H9 (cell line): ENCODE results near the gene ZCCHC13. TPM values are rescaled to one million over a fixed set of nuclear protein-coding genes. Genes with fewer than 3 reads are reported as not detected.

Source experiments
- DNase-seq: peaks from one replicate; pipeline ENCODE4 v3.0.0-alpha.2; 2017
- H2AFZ ChIP-seq: one replicate; pipeline ENCODE4 v1.6.1; 2013; ENCODE audit warnings: mild to moderate bottlenecking, low read length, control low read depth, moderate library complexity
- H2AK5ac ChIP-seq: 2 replicates; pipeline ENCODE4 v1.6.1; 2013; ENCODE audit warnings: low read length, control low read depth, mixed read lengths; ENCODE audit not compliant: insufficient read length
- H2BK120ac ChIP-seq: one replicate; pipeline ENCODE4 v1.6.1; 2013; ENCODE audit warnings: low read depth, mild to moderate bottlenecking, low read length, control low read depth, inconsistent platforms; ENCODE audit not compliant: poor library complexity, severe bottlenecking
- H2BK12ac ChIP-seq: 2 replicates; pipeline ENCODE4 v1.6.1; 2013; ENCODE audit warnings: low read length, control low read depth, mixed read lengths, low read depth; ENCODE audit not compliant: insufficient read length
- H2BK15ac ChIP-seq: 2 replicates; pipeline ENCODE4 v1.6.1; 2013; ENCODE audit warnings: low read depth, low read length, control low read depth
- H2BK20ac ChIP-seq: one replicate; pipeline ENCODE4 v1.6.1; 2013; ENCODE audit warnings: low read depth, mild to moderate bottlenecking, low read length, control low read depth, inconsistent platforms; ENCODE audit not compliant: poor library complexity, severe bottlenecking
- H2BK5ac ChIP-seq: 2 replicates; pipeline ENCODE4 v1.6.1; 2013; ENCODE audit warnings: low read length, control low read depth, mixed read lengths; ENCODE audit not compliant: insufficient read length
- H3K14ac ChIP-seq: 2 replicates; pipeline ENCODE4 v1.6.1; 2013; ENCODE audit warnings: low read length, control low read depth; ENCODE audit not compliant: insufficient read depth
- H3K18ac ChIP-seq: 2 replicates; pipeline ENCODE4 v1.6.1; 2013; ENCODE audit warnings: low read depth, mild to moderate bottlenecking, mixed read lengths, low read length, control low read depth; ENCODE audit not compliant: insufficient read length
- H3K23ac ChIP-seq: 2 replicates; pipeline ENCODE4 v1.6.1; 2013; ENCODE audit warnings: low read length, control low read depth, mixed read lengths, low read depth; ENCODE audit not compliant: insufficient read length
- H3K23me2 ChIP-seq: 2 replicates; pipeline ENCODE4 v1.6.1; 2013; ENCODE audit warnings: low read depth, mild to moderate bottlenecking, mixed read lengths, low read length, control low read depth; ENCODE audit not compliant: insufficient read length, poor library complexity, severe bottlenecking
- H3K27ac ChIP-seq: 2 replicates; pipeline ENCODE4 v1.5.1; 2013; ENCODE audit warnings: low read length, control low read depth, mixed read lengths, low read depth; ENCODE audit not compliant: insufficient read length
- H3K27me3 ChIP-seq: 2 replicates; pipeline ENCODE4 v1.6.1; 2013; ENCODE audit warnings: low read length, control low read depth, inconsistent platforms; ENCODE audit not compliant: insufficient read depth
- H3K4ac ChIP-seq: 2 replicates; pipeline ENCODE4 v1.6.1; 2013; ENCODE audit warnings: low read depth, mild to moderate bottlenecking, control low read depth, inconsistent platforms, low read length, moderate library complexity
- H3K4me1 ChIP-seq: 2 replicates; pipeline ENCODE4 v1.6.1; 2013; ENCODE audit warnings: low read length, control low read depth, inconsistent platforms; ENCODE audit not compliant: insufficient read depth
- H3K4me2 ChIP-seq: 2 replicates; pipeline ENCODE4 v1.6.1; 2013; ENCODE audit warnings: low read length, control low read depth, mixed read lengths; ENCODE audit not compliant: insufficient read length, insufficient read depth
- H3K56ac ChIP-seq: 2 replicates; pipeline ENCODE4 v1.6.1; 2013; ENCODE audit warnings: low read depth, mild to moderate bottlenecking, mixed read lengths, low read length, control low read depth; ENCODE audit not compliant: insufficient read length
- H3K79me1 ChIP-seq: 2 replicates; pipeline ENCODE4 v1.6.1; 2013; ENCODE audit warnings: low read depth, mild to moderate bottlenecking, moderate library complexity, low read length, control low read depth, inconsistent platforms; ENCODE audit not compliant: insufficient read depth, poor library complexity, severe bottlenecking
- H3K79me2 ChIP-seq: 2 replicates; pipeline ENCODE4 v1.6.1; 2013; ENCODE audit warnings: low read length, control low read depth, inconsistent platforms; ENCODE audit not compliant: insufficient read depth
- H3K9ac ChIP-seq: 2 replicates; pipeline ENCODE4 v1.6.1; 2013; ENCODE audit warnings: low read length, control low read depth, mixed read lengths; ENCODE audit not compliant: insufficient read length; ENCODE audit errors: extremely low read depth
- H3K9me3 ChIP-seq: one replicate; pipeline ENCODE4 v1.6.1; 2013; ENCODE audit warnings: low read depth, low read length, inconsistent platforms; ENCODE audit not compliant: control insufficient read depth
- H3T11ph ChIP-seq: one replicate; pipeline ENCODE4 v1.6.1; 2013; ENCODE audit warnings: mild to moderate bottlenecking, low read length, control low read depth, inconsistent platforms
- H4K20me1 ChIP-seq: one replicate; pipeline ENCODE4 v1.6.1; 2013; ENCODE audit not compliant: control insufficient read depth, insufficient read length, insufficient read depth
- H4K5ac ChIP-seq: 2 replicates; pipeline ENCODE4 v1.6.1; 2013; ENCODE audit warnings: low read depth, mild to moderate bottlenecking, mixed read lengths, low read length, control low read depth; ENCODE audit not compliant: insufficient read length
- H4K8ac ChIP-seq: replicated peaks from 2 replicates; pipeline ENCODE4 v1.6.1; 2013; ENCODE audit warnings: low read length, control low read depth, mixed read lengths, low read depth; ENCODE audit not compliant: insufficient read length
- H4K91ac ChIP-seq: 2 replicates; pipeline ENCODE4 v1.6.1; 2013; ENCODE audit warnings: low read depth, mild to moderate bottlenecking, moderate library complexity, mixed read lengths, low read length, control low read depth; ENCODE audit not compliant: insufficient read length
- H3K27ac Mint-ChIP-seq, 3 experiments: 2 replicates in 2 of 3; 3 replicates in 1 of 3; pipeline ENCODE4 v1.8.0; 2020 to 2021; ENCODE audit warnings: mixed read lengths in 3 of 3, mild to moderate bottlenecking in 1 of 3, moderate library complexity in 1 of 3
- H3K27me3 Mint-ChIP-seq: 2 replicates; pipeline ENCODE4 v1.8.0; 2021; ENCODE audit warnings: low read depth, mild to moderate bottlenecking, moderate library complexity, mixed read lengths
- H3K36me3 Mint-ChIP-seq, 3 experiments: 2 replicates in 2 of 3; 3 replicates in 1 of 3; pipeline ENCODE4 v1.8.0; 2020 to 2021; ENCODE audit warnings: low read depth in 3 of 3, mixed read lengths in 3 of 3; ENCODE audit not compliant: insufficient read depth in 1 of 3
- H3K4me1 Mint-ChIP-seq, 2 experiments: 2 replicates each; pipeline ENCODE4 v1.8.0; 2020; ENCODE audit warnings: mixed read lengths in 2 of 2
- H3K4me3 Mint-ChIP-seq, 2 experiments: 2 replicates in 1 of 2; 3 replicates in 1 of 2; pipeline ENCODE4 v1.8.0; 2020 to 2021; ENCODE audit warnings: mild to moderate bottlenecking in 2 of 2, mixed read lengths in 2 of 2, moderate library complexity in 1 of 2
- H3K9me3 Mint-ChIP-seq, 2 experiments: 2 replicates in 1 of 2; 3 replicates in 1 of 2; pipeline ENCODE4 v1.8.0; 2020; ENCODE audit warnings: mild to moderate bottlenecking in 2 of 2, mixed read lengths in 2 of 2, moderate library complexity in 1 of 2
- WGBS: extraction: QIAGEN DNeasy Blood & Tissue Kit; methylation state at CpG from one replicate; pipeline ENCODE4 v1.1.7; 2013; ENCODE audit warnings: missing lambda C conversion rate, low lambda C conversion rate, mixed read lengths; ENCODE audit not compliant: insufficient read length; ENCODE audit errors: extremely low coverage; 5-methylcytosine and 5-hydroxymethylcytosine counted together
- total RNA-seq: library from RNA; stranded (reverse); gene quantifications from 2 replicates; pipeline ENCODE4 v1.2.1, GENCODE V29; 2021
- TF ChIP-seq, protein P1 (sequence below): fragments of 200-600 bp; sonication (generic); conservative IDR thresholded peaks from 3 replicates; pipeline ENCODE4 v1.8.0; 2021; ENCODE audit warnings: antibody characterized with exemption, mild to moderate bottlenecking

ZCCHC13 gene
- total RNA-seq, 1 experiment from 2014 or later, result not detected

- Histone ChIP-seq H3K27me3 (no peaks in the 10 kb centered on the region), H3K4me1 (no peaks in the 10 kb centered on the region; the same call in 1 of the 2 replicates), H3K9ac (no peak overlapping the region), H4K91ac (no peak overlapping the region), H3K27ac (no peak overlapping the region), H2AK5ac (no peak overlapping the region), H3K79me2 (no peaks in the 10 kb centered on the region), H3K14ac (no peak overlapping the region), H2AFZ (no peak overlapping the region), H2BK20ac (no peak overlapping the region), H3K56ac (no peak overlapping the region), H4K8ac (no peak overlapping the region), H4K5ac (no peak overlapping the region), H2BK5ac (no peak overlapping the region), H4K20me1 (no peaks in the 10 kb centered on the region), H3K18ac (no peak overlapping the region), H3K9me3 (no peaks in the 10 kb centered on the region), H3K23me2 (no peaks in the 10 kb centered on the region), H2BK12ac (no peak overlapping the region), H3T11ph (no peak overlapping the region), H2BK120ac (no peak overlapping the region), H3K79me1 (no peaks in the 10 kb centered on the region), H2BK15ac (no peak overlapping the region), H3K23ac (no peak overlapping the region), H3K4ac (no peak overlapping the region), H3K4me2 (no peak overlapping the region)
- no peak for DNase-seq
- H3K27me3 Mint-ChIP-seq, result no peaks in the 10 kb centered on the region
- no peaks in the 10 kb centered on the region for H3K36me3 Mint-ChIP-seq
- whole genome bisulfite sequencing, result no CpG with 5 or more reads among the region's 4 CpGs
- H3K4me3 Mint-ChIP-seq, result no peak overlapping the region
- no peak overlapping the region for H3K27ac Mint-ChIP-seq
- H3K4me1 Mint-ChIP-seq, result peaks cover 0 to 5% of the 10 kb centered on the region in 2 experiments; a peak in 2 of 4 replicates
- TF ChIP-seq, protein P1, sequence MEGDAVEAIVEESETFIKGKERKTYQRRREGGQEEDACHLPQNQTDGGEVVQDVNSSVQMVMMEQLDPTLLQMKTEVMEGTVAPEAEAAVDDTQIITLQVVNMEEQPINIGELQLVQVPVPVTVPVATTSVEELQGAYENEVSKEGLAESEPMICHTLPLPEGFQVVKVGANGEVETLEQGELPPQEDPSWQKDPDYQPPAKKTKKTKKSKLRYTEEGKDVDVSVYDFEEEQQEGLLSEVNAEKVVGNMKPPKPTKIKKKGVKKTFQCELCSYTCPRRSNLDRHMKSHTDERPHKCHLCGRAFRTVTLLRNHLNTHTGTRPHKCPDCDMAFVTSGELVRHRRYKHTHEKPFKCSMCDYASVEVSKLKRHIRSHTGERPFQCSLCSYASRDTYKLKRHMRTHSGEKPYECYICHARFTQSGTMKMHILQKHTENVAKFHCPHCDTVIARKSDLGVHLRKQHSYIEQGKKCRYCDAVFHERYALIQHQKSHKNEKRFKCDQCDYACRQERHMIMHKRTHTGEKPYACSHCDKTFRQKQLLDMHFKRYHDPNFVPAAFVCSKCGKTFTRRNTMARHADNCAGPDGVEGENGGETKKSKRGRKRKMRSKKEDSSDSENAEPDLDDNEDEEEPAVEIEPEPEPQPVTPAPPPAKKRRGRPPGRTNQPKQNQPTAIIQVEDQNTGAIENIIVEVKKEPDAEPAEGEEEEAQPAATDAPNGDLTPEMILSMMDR, result no peak
- H3K9me3 Mint-ChIP-seq, result no peaks in the 10 kb centered on the region; a peak in 2 of 5 replicates
These were observed 47.8 kb downstream of the ZCCHC13 start for GRCh38 chrX:74351760-74352159.
